CD8-positive, alpha-beta memory T cell (primary cell): ENCODE data around the gene MBTD1. TPM values are rescaled to one million over a fixed set of nuclear protein-coding genes. Genes with fewer than 3 reads are reported as not detected.
A peak's percentile ranks its signal among the peaks of the same experiment; 100 is the strongest.
"Not testable (repeated sequence)": the region's sequence is repeated elsewhere in the genome, so short reads cannot be mapped to it uniquely, and the experiment has no call there.

ENCODE experiments used
- CTCF ChIA-PET: fragments of 350-600 bp; sonication (Branson Sonifier 250); formaldehyde crosslinking; loops from one replicate; lab custom pipeline; 2021; ENCODE audit warnings: antibody characterized with exemption; lab: Charles Lee
- POLR2A ChIA-PET: fragments of 350-600 bp; sonication (Branson Sonifier 250); formaldehyde crosslinking; loops from one replicate; lab custom pipeline; 2021; ENCODE audit warnings: antibody characterized with exemption; lab: Charles Lee
- DNase-seq, 5 donors: peaks; one replicate each; pipeline versions ENCODE4 v3.0.0 to v3.0.0-alpha.2; 2020 to 2022; ENCODE audit warnings: mixed read lengths in 1 of 5
- H3K27ac ChIP-seq: one replicate; pipeline ENCODE4 v1.7.0; 2013; ENCODE audit warnings: low read depth, mild to moderate bottlenecking, low read length, moderate library complexity
- H3K27me3 ChIP-seq: 2 replicates; pipeline ENCODE4 v1.7.0; 2013; ENCODE audit warnings: low read length, mild to moderate bottlenecking; ENCODE audit not compliant: insufficient read depth, poor library complexity, severe bottlenecking
- H3K36me3 ChIP-seq: 2 replicates; pipeline ENCODE4 v1.7.0; 2013; ENCODE audit warnings: mild to moderate bottlenecking, low read length, moderate library complexity; ENCODE audit not compliant: insufficient read depth
- H3K4me1 ChIP-seq: 2 replicates; pipeline ENCODE4 v1.7.0; 2013; ENCODE audit warnings: mild to moderate bottlenecking, low read length, moderate library complexity; ENCODE audit not compliant: insufficient read depth
- H3K4me3 ChIP-seq: 2 replicates; pipeline ENCODE4 v1.7.0; 2013; ENCODE audit warnings: mild to moderate bottlenecking, low read length
- H3K9me3 ChIP-seq: 2 replicates; pipeline ENCODE4 v1.7.0; 2013; ENCODE audit warnings: mild to moderate bottlenecking, low read length
- H3K27ac Mint-ChIP-seq, 8 donors: one replicate each; pipeline ENCODE4 v1.8.0; 2020 to 2021; ENCODE audit warnings: mixed read lengths in 8 of 8, mild to moderate bottlenecking in 6 of 8, inconsistent platforms in 3 of 8, moderate library complexity in 3 of 8
- H3K27me3 Mint-ChIP-seq, 2 donors: one replicate each; pipeline ENCODE4 v1.8.0; 2020 to 2021; ENCODE audit warnings: mixed read lengths in 2 of 2, mild to moderate bottlenecking in 1 of 2, moderate library complexity in 1 of 2
- H3K36me3 Mint-ChIP-seq, 3 donors: one replicate each; pipeline ENCODE4 v1.8.0; 2020 to 2021; ENCODE audit warnings: mixed read lengths in 3 of 3, inconsistent platforms in 1 of 3, mild to moderate bottlenecking in 1 of 3
- H3K4me1 Mint-ChIP-seq, 3 donors: one replicate each; pipeline ENCODE4 v1.8.0; 2020 to 2021; ENCODE audit warnings: mixed read lengths in 3 of 3, inconsistent platforms in 1 of 3, mild to moderate bottlenecking in 1 of 3
- H3K4me3 Mint-ChIP-seq, 7 donors: one replicate each; pipeline ENCODE4 v1.8.0; 2020 to 2021; ENCODE audit warnings: mixed read lengths in 7 of 7, mild to moderate bottlenecking in 6 of 7, moderate library complexity in 4 of 7, inconsistent platforms in 2 of 7
- H3K9me3 Mint-ChIP-seq, 5 donors: one replicate each; pipeline ENCODE4 v1.8.0; 2020 to 2022; ENCODE audit warnings: mixed read lengths in 5 of 5, mild to moderate bottlenecking in 3 of 5, moderate library complexity in 2 of 5, inconsistent platforms in 1 of 5
- polyA plus RNA-seq: library from polyadenylated mRNA; unstranded; fragments of 300-500 nt; fragmentation: Illumina TruSeq; gene quantifications from one replicate; pipeline ENCODE4 v1.2.3, GENCODE V29; 2021
- total RNA-seq, 2 experiments: library from RNA; stranded (reverse); gene quantifications; one replicate each; pipeline ENCODE4 v1.2.3, GENCODE V29; 2021

The MBTD1 gene
- total RNA-seq (1 to 10 TPM; 8.8 to 9.0 TPM), polyA plus RNA-seq (3.3 TPM)

DNA sequence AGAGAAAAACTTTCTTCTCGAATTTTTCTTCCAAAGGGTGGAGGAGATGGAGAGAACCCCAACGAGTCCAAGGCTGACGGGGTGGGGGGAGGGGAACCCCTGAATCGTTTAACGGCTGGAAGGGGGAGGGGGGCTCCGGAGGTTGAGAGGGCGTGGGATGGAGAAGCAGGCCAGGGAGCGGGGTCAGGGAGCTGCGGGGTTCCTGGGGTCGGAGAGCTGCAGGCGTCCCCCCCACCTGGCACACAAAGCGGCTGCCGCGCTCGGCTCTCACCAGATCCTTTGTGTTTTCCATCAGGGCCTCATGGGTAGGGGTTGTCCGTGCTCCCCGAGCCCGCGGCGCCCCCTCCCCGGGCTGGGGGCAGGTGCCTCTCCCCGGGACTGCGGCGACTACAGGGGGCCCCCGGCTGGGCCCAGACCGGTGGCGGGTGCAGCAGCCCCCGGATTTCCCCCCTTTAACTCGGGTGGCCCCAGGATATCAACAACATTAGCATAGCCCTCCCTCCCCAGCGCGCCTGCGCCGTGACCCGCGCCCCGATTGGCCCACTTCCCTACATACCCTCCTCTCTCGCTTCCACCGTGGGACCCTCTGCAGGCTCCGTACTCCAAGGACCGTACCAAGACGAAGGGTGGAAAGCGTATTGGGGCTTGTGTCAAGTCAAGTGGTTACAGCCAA is at the start of gene MBTD1:
Gene MBTD1, minus strand, starts transcription at position 486 of the 673 bp plus-strand sequence. CDS start 34,888 bp downstream, outside the sequence.
- Histone ChIP-seq H3K4me3 (peak within 1 kb of the TSS; percentile 99), H3K4me1 (peaks cover 49% of the 10 kb centered on the region), H3K9me3 (no peaks in the 10 kb centered on the region), H3K36me3 (no peaks in the 10 kb centered on the region), H3K27ac (peak within 1 kb of the TSS; percentile 94), H3K27me3 (no peaks in the 10 kb centered on the region)
- DNase-seq = peak; percentile 94 to 98 (median 96)
- POLR2A ChIA-PET = interaction anchor here (1.4 kb wide), 1 partner anchor 139 kb away, joined by 4 read pairs; the partner anchor contains the start of gene SPAG9
- Mint-ChIP-seq H3K4me3 (peak within 1 kb of the TSS; percentile 96 to 99 (median 98)), H3K36me3 (peaks cover 0 to 62% (median 9%) of the 10 kb centered on the region in 3 donors), H3K27ac (peak within 1 kb of the TSS; percentile 97 to 99 (median 98)), H3K27me3 (peaks cover 0 to 2% of the 10 kb centered on the region in 2 donors), H3K4me1 (peaks cover 58 to 82% (median 69%) of the 10 kb centered on the region in 3 donors), H3K9me3 (no peaks in the 10 kb centered on the region)
- CTCF ChIA-PET = no interaction called here

DNA sequence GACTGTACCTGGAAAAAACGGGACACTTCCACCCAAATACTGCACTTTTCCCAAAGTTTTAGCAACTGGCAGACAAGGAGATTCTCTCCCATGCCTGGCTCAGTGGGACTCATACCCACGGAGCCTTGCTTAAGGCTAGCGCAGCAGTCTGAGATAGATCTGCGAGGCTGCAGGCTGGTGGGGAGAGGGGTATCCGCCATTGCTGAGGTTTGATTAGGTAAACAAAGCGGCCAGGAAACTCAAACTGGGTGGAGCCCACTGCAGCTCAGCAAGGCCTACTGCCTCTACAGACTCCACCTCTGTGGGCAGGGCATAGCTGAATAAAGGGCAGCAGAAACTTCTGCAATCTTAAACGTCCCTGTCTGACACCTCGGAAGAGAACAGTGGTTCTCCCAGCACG is 45.3 kb upstream of the MBTD1 start:
- Histone ChIP-seq H3K4me3 (no peak overlapping the region), H3K4me1 (no peaks in the 10 kb centered on the region), H3K27me3 (no peaks in the 10 kb centered on the region), H3K36me3 (no peaks in the 10 kb centered on the region), H3K27ac (no peak overlapping the region), H3K9me3 (no peaks in the 10 kb centered on the region)
- ChIA-PET CTCF (no interaction called here), POLR2A (no interaction called here)
- DNase-seq = no peak
- no peaks in the 10 kb centered on the region for H3K4me1 Mint-ChIP-seq
- peaks cover 6 to 36% (median 31%) of the 10 kb centered on the region in 5 donors for H3K9me3 Mint-ChIP-seq
- H3K27ac Mint-ChIP-seq = peak overlapping the region in 1 of 8 donors; percentile 26
- peak overlapping the region in 1 of 7 donors; percentile 44 for H3K4me3 Mint-ChIP-seq
- H3K36me3 Mint-ChIP-seq = peaks cover 2 to 43% (median 3%) of the 10 kb centered on the region in 3 donors
- peaks cover 11 to 16% of the 10 kb centered on the region in 2 donors for H3K27me3 Mint-ChIP-seq

DNA sequence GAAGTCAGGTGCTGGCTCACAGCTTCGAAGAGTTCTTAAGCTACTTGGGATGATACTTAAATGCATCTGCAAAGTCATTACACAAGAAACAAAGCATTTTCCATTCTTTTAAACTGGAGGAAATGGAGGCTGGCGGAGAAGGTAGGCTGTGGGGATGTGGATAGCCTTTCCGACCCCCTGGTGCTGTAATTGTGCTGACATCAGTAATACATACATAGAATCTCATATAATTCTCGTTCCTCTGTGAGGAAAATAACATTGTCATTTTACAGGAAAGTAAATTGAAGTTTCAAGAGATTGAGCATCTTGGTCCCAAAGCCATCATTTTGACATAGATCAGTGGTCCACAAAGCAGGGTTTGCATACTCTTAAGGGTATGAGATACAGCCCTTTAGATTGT is 40.0 kb upstream of the MBTD1 start:
- Histone ChIP-seq H3K27ac (no peak overlapping the region), H3K36me3 (peaks cover 5% of the 10 kb centered on the region), H3K4me1 (no peaks in the 10 kb centered on the region), H3K9me3 (no peaks in the 10 kb centered on the region), H3K4me3 (no peak overlapping the region), H3K27me3 (no peaks in the 10 kb centered on the region)
- ChIA-PET CTCF (interaction anchor here (1.0 to 1.1 kb wide), 2 partner anchors 11 to 13 kb away, joined by 3 read pairs; no protein-coding TSS in a partner anchor), POLR2A (no interaction called here)
- H3K9me3 Mint-ChIP-seq = no peaks in the 10 kb centered on the region
- H3K36me3 Mint-ChIP-seq = peaks cover 5 to 46% (median 11%) of the 10 kb centered on the region in 3 donors
- no peak overlapping the region for H3K4me3 Mint-ChIP-seq
- H3K27ac Mint-ChIP-seq = peak overlapping the region in 2 of 8 donors; percentile 27 to 58
- H3K4me1 Mint-ChIP-seq = peaks cover 10 to 12% (median 11%) of the 10 kb centered on the region in 3 donors
- peaks cover 0 to 1% of the 10 kb centered on the region in 2 donors for H3K27me3 Mint-ChIP-seq
- DNase-seq = no peak

DNA sequence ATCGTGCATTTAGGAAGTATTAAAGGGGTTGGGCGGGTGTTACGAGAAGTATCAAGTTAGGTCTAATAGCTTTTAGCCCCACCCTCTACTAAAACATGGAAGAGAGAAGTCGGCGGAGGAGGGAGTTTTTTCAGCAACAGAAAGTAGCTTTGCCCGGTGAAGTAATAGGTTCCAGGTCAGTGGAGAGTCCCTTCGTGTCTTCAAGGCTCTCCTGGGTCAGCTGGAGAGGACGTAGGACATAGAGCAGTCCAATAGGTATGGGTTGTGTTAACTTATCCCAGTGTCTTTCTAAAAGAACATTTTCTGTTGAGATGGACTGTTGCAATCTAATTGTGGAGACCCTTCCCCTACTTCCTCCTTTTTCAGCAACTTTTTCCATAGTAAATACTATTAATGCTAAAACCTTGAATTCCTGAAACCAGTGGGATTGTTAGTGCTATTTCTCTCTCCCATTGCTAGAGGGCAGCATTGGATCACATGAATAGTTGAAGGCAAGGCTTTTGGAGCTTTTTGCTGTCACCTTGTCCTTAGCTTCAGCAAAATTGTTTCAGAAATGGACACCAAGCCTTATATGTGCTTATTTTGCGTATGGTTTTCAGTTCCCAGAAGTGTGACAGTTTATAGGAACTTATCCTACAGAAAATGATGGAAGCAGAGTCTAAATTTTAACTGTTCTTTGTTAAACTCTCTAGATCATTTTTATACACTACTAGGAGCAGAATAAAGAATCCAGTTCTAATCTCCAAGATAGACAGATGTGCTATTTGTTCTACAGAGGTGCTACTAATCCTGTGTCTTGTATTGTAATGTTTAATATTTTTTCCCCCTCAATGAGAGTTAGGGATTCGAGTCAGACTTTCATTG is 38.9 kb upstream of the MBTD1 start:
- peaks cover 0 to 1% of the 10 kb centered on the region in 2 donors for H3K27me3 Mint-ChIP-seq
- Histone ChIP-seq H3K4me3 (no peak overlapping the region), H3K27ac (no peak overlapping the region), H3K27me3 (no peaks in the 10 kb centered on the region), H3K36me3 (peaks cover 7% of the 10 kb centered on the region), H3K9me3 (no peaks in the 10 kb centered on the region), H3K4me1 (no peaks in the 10 kb centered on the region)
- peaks cover 8 to 55% (median 12%) of the 10 kb centered on the region in 3 donors for H3K36me3 Mint-ChIP-seq
- POLR2A ChIA-PET = no interaction called here
- H3K27ac Mint-ChIP-seq = peak overlapping the region in 1 of 8 donors; percentile 57
- H3K9me3 Mint-ChIP-seq = no peaks in the 10 kb centered on the region
- H3K4me1 Mint-ChIP-seq = peaks cover 10 to 12% (median 12%) of the 10 kb centered on the region in 3 donors
- H3K4me3 Mint-ChIP-seq = no peak overlapping the region
- CTCF ChIA-PET = interaction anchor here (1.0 to 1.1 kb wide), 3 partner anchors 10 to 14 kb away, joined by 3 to 5 read pairs (median 3); no protein-coding TSS in a partner anchor
- DNase-seq = no peak

DNA sequence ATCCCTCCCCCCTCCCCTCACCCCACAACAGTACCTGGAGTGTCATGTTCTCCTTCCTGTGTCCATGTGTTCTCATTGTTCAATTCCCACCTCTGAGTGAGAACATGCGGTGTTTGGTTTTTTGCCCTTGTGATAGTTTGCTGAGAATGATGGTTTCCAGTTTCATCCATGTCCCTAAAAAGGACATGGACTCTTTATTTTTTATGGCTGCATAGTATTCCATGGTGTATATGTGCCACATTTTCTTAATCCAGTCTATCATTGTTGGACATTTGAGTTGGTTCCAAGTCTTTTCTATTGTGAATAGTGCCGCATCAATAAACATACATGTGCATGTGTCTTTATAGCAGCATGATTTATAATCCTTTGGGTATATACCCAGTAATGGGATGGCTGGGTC is 34.5 kb upstream of the MBTD1 start:
- H3K9me3 ChIP-seq, CTCF ChIA-PET, H3K9me3 Mint-ChIP-seq, DNase-seq, H3K27me3 ChIP-seq, H3K4me3 Mint-ChIP-seq, H3K27ac Mint-ChIP-seq, H3K27me3 Mint-ChIP-seq, H3K4me1 ChIP-seq, H3K4me3 ChIP-seq, H3K27ac ChIP-seq, POLR2A ChIA-PET: not testable (repeated sequence)
- Mint-ChIP-seq H3K36me3 (peaks cover 24 to 86% (median 32%) of the 10 kb centered on the region in 3 donors), H3K4me1 (peaks cover 10 to 15% (median 13%) of the 10 kb centered on the region in 3 donors)
- H3K36me3 ChIP-seq = peaks cover 24% of the 10 kb centered on the region

DNA sequence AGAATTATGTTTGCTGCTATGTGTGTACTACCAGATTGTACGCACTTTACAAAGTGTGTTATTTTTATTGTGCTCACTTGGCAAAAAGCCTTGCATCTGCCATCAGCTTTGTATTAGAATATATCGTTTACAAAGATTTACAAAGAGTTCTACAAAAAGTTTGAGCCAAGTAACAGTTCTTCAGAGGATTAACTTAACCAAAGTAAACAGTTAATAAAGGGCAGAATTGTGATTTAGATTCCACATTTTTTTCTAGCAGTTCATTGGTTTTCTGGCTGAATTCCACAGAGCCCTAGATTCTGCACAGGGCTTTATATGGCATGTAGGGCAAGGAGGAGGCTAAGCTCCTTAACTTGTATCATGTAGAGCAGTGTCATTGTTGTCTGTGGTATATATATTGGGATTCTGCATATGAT is 29.9 kb upstream of the MBTD1 start:
- no peaks in the 10 kb centered on the region for H3K9me3 Mint-ChIP-seq
- H3K9me3 ChIP-seq = no peaks in the 10 kb centered on the region
- peaks cover 39% of the 10 kb centered on the region for H3K36me3 ChIP-seq
- peak overlapping the region in 1 of 8 donors; percentile 29 for H3K27ac Mint-ChIP-seq
- H3K27me3 Mint-ChIP-seq = no peaks in the 10 kb centered on the region
- ChIA-PET POLR2A (no interaction called here), CTCF (interaction anchor here (0.6 kb wide), 1 partner anchor 191 kb away, joined by 3 read pairs; no protein-coding TSS in a partner anchor)
- peaks cover 26 to 90% (median 44%) of the 10 kb centered on the region in 3 donors for H3K36me3 Mint-ChIP-seq
- no peak overlapping the region for H3K4me3 ChIP-seq
- no peak overlapping the region for H3K27ac ChIP-seq
- H3K4me1 ChIP-seq = no peaks in the 10 kb centered on the region
- H3K27me3 ChIP-seq = no peaks in the 10 kb centered on the region
- peaks cover 9 to 13% (median 9%) of the 10 kb centered on the region in 3 donors for H3K4me1 Mint-ChIP-seq
- H3K4me3 Mint-ChIP-seq = no peak overlapping the region
- no peak for DNase-seq

DNA sequence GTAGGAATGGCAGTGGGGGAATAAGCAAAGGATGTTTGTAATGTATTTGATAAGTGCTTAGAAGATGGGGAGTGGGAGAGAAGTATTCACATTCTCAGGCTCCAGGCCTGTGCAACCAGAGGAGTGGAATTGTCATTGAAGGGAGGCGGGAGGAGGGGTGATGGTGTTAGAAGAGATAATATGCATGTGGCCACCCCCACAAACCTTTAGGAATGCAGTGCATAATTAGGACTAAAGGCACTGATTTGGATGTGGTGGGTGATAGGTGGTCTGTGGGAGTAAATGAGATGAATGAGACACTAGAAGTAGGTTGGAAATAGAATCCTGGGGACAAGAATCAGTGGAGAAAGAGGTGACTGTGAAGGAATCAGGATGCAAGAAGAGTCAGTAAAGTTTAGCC is 27.6 kb upstream of the MBTD1 start:
- no peak for DNase-seq
- Mint-ChIP-seq H3K36me3 (peaks cover 13 to 86% (median 37%) of the 10 kb centered on the region in 3 donors), H3K4me1 (peaks cover 8 to 18% (median 12%) of the 10 kb centered on the region in 3 donors), H3K27ac (peak overlapping the region in 2 of 8 donors; percentile 55), H3K27me3 (no peaks in the 10 kb centered on the region), H3K9me3 (no peaks in the 10 kb centered on the region), H3K4me3 (no peak overlapping the region)
- H3K4me1 ChIP-seq = no peaks in the 10 kb centered on the region
- ChIA-PET POLR2A (no interaction called here), CTCF (interaction anchor here (1.7 kb wide), 1 partner anchor 10 kb away, joined by 5 read pairs; no protein-coding TSS in a partner anchor)
- no peaks in the 10 kb centered on the region for H3K9me3 ChIP-seq
- H3K36me3 ChIP-seq = peaks cover 36% of the 10 kb centered on the region
- no peak overlapping the region for H3K27ac ChIP-seq
- H3K4me3 ChIP-seq = no peak overlapping the region
- H3K27me3 ChIP-seq = no peaks in the 10 kb centered on the region
